Sigmoid colon (tissue), 4 donors: ENCODE data around the gene PRSS38.

Experiments
- POLR2A ChIP-seq, 2 donors: fragments of 450-650 bp; IDR thresholded peaks; one replicate each; pipeline ENCODE4 v1.6.1; 2016; ENCODE audit warnings: antibody characterized with exemption in 2 of 2, mild to moderate bottlenecking in 2 of 2, moderate library complexity in 2 of 2
- POLR2AphosphoS5 ChIP-seq, 4 donors: sonication (generic); formaldehyde crosslinking; IDR thresholded peaks; one replicate each; pipeline ENCODE4 v1.6.1; 2017; ENCODE audit warnings: antibody characterized with exemption in 4 of 4
- TF ChIP-seq, protein P1 (sequence below), 4 experiments: fragments of 450-650 bp in 3 of 4; fragments of 200-600 bp in 1 of 4; IDR thresholded peaks; one replicate each; pipeline ENCODE4 v1.5.1; 2016 to 2019; ENCODE audit warnings: antibody characterized with exemption in 4 of 4, mild to moderate bottlenecking in 3 of 4, moderate library complexity in 2 of 4

DNA sequence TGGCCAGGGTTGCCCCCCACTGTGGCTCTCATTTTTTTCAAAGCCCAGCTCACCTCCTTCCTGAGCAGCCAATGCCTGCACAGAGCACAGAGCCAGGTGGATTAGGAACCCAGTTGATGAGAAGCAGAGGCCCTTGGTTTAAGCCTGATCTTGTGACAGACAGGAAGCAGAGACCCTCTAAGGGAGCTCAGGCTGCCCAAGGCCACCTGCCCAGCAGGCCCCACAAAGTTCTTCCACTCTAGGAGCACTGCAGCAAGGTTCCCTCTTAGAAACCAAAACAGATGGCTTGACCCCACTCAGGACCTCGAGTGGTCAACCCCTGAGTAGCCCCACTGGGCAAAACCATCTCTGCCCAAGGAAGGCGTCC, 25.5 kb upstream of the PRSS38 start:
- TF ChIP-seq POLR2A (IDR thresholded peaks at IDR 0.05) (no peak), POLR2AphosphoS5 (IDR thresholded peaks at IDR 0.05) (no peak)
- TF ChIP-seq, protein P1, sequence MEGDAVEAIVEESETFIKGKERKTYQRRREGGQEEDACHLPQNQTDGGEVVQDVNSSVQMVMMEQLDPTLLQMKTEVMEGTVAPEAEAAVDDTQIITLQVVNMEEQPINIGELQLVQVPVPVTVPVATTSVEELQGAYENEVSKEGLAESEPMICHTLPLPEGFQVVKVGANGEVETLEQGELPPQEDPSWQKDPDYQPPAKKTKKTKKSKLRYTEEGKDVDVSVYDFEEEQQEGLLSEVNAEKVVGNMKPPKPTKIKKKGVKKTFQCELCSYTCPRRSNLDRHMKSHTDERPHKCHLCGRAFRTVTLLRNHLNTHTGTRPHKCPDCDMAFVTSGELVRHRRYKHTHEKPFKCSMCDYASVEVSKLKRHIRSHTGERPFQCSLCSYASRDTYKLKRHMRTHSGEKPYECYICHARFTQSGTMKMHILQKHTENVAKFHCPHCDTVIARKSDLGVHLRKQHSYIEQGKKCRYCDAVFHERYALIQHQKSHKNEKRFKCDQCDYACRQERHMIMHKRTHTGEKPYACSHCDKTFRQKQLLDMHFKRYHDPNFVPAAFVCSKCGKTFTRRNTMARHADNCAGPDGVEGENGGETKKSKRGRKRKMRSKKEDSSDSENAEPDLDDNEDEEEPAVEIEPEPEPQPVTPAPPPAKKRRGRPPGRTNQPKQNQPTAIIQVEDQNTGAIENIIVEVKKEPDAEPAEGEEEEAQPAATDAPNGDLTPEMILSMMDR (IDR thresholded peaks at IDR 0.05) = no peak
